GM12873 (cell line): ENCODE results near the gene NDN.
A peak's percentile ranks its signal among the peaks of the same experiment; 100 is the strongest.

Experiments
- TF ChIP-seq, protein P1 (sequence below): IDR thresholded peaks from 2 replicates; pipeline ENCODE4 v1.5.1; 2012; ENCODE audit warnings: low read depth, mild to moderate bottlenecking, moderate library complexity, low read length, control low read depth; ENCODE audit not compliant: insufficient read depth; ENCODE audit errors: missing control alignments

The NDN gene

DNA sequence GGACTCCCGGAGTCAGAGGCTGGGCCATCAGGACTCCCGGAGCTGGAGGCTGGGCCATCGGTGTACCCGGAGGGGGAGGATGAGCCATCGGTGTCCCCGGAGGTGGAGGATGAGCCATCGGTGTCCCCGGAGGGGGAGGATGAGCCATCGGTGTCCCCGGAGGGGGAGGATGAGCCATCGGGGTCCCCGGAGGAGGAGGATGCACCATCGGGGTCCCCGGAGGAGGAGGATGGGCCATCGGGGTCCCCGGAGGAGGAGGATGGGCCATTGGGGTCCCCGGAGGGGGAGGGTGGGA is 40.2 kb downstream of the NDN start:
- TF ChIP-seq, protein P1, sequence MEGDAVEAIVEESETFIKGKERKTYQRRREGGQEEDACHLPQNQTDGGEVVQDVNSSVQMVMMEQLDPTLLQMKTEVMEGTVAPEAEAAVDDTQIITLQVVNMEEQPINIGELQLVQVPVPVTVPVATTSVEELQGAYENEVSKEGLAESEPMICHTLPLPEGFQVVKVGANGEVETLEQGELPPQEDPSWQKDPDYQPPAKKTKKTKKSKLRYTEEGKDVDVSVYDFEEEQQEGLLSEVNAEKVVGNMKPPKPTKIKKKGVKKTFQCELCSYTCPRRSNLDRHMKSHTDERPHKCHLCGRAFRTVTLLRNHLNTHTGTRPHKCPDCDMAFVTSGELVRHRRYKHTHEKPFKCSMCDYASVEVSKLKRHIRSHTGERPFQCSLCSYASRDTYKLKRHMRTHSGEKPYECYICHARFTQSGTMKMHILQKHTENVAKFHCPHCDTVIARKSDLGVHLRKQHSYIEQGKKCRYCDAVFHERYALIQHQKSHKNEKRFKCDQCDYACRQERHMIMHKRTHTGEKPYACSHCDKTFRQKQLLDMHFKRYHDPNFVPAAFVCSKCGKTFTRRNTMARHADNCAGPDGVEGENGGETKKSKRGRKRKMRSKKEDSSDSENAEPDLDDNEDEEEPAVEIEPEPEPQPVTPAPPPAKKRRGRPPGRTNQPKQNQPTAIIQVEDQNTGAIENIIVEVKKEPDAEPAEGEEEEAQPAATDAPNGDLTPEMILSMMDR: no peak

DNA sequence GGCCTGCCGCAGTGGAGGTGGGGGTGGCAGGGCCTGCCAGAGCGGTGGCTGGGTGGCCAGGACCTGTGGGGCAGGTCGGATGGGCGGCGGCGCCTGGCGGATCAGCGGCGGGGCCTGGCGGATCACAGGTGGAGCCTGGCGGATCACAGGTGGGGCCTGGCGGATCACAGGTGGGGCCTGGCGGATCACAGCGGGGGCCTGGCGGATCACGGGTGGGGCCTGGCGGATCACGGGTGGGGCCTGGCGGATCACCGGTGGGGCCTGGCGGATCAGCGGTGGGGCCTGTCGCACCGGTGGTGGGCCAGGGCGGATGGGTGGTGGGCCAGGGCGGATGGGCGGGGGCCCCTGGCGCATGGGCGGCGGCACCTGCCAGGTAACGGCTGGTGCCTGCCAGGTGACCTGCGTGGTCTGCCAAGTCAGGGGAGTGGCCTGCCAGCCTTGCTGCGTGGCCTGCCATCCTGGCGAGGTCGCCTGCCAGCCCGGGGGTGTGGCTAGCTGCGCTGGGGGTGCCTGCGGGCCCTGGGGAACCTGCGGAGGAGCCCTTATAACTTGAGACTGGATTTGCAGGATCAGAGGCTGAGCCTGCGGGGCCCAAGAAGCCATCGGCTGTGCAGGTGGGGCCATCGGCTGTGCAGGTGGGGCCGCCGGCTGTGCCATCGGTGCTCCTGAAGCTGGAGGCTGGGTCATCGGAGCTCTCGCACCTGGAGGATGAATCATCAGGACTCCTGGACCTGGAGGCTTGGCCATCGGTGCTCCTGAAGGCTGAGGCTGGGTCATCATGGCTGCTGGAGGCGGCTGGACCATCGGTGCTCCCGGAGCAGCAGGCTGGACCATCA is 40.7 kb downstream of the NDN start:
- TF ChIP-seq, protein P1: no peak

DNA sequence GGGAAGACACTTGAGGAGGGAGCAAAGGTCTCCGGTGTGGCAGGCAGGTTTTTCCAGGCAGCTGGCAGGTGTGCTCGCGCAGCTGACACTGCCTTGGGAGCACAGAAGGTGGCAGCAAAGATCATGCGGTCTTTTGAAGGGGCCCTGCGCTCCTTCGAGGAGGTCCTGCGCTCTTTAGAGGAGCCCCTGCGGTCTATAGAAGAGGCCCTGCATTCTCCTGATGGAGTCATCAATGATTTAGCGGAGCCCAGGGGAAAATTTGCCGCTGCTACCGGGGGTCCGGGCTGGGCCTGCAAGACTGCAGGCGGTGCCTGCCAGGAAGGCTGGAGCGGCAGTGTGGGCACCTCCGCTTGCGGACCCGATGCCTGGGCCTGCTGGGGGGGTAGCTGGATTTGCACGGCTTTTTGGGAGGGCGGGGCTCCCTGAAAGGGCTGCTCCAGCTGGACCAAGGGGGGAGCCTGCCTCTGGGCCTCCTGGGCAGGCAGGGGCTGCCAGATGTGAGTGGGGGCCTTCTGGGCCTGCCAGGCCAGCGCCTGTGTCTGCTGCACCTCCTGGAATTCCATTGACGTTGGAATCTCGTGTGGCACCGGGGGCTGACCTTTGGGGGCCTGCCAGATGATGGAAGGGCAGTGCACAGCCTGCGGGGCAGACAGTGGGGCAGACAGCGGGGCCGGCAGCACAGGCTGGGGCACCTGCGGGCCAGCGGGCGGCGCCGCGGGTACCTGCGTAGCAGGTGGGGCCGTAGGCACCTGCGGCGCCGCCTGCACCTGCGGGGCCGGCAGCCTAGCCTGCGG is 41.5 kb downstream of the NDN start:
- TF ChIP-seq, protein P1: no peak

DNA sequence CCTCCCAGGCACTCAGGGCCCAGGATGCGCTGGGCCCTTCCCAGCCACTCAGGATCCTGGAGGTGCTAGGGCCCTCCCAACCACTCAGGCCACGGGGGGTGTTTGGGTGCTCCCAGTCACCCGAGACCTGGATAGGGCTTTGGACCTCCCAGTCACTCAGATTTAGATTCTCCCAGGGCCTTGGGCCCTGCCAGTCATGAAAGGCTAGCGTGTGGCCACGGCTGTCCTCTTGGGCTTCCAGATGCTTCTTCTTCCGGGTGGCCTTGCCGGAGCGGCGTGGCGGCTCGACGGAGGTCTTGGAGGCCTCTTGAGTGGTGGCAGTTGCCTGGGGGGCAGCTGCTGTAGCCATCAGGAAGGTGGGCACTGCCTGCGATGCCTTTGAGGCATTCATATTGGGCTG is 42.3 kb downstream of the NDN start:
- TF ChIP-seq, protein P1: no peak

DNA sequence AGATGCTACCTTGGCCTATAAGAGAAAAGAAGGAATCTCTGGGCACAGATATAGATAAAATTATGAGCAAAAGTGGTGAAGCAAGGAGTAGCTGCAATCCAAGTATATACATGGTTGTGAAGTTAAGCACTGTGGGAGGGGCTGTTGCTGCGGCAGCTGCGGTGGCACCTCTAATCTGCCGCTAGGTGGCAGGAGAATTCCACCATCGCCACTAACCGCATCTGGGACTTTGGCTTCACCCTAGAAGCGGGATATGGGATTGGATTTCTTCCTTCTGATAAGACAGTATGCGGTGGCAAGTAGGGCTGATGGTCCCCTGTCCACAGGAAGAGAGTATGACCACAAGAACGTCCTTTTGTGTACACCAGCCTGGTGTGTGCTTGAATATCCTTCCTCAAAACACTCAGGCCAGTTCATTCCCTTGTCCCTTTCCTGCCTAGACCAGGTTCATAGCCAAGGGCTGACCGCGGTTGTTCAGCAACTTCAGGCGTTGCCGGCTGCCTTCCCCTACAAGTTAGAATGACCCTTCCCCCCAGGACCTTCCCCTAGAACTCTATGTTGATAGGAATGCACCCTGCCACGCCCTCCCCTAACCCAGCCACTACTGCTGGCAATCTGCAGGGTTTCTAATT is 44.6 kb downstream of the NDN start:
- TF ChIP-seq, protein P1: peak; percentile 79
